NCI-H1436 treated with DMSO at 0.1 percent for 48 hours (cell line): Measurements from ENCODE around the gene FOXRED2.
A peak's percentile ranks its signal among the peaks of the same experiment; 100 is the strongest.
"Not testable (repeated sequence)": the region's sequence is repeated elsewhere in the genome, so short reads cannot be mapped to it uniquely, and the experiment has no call there.

Experiments
- DNase-seq: peaks from one replicate; lab custom pipeline; 2025; lab: John Stamatoyannopoulos, UW

The FOXRED2 gene

GRCh38 chr22:36469094-36469710, 37.6 kb downstream of the FOXRED2 start:
- no peak for DNase-seq

DNA sequence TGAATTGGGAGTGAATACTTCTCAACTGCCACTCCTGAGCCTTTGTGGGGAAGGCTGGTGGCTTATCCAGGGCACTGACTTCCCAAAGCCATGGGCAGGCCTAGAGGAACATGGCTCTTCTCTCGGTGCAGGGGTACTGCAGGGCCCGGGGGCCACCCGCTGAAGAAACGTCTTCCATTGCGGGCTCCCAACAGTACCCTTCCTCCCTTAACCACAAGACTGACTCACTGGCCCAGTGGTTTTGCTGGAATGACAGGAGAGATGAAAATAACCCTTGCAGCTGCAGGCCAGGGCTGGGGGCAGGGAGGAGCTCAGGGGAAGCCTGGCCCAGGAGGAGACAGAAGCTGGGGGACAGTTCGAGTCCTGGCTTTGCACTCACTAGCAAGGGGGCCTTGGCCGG, 38.9 kb downstream of the FOXRED2 start:
- no peak for DNase-seq

- DNase-seq = no peak
Observed at GRCh38 chr22:36467042-36467810, 39.6 kb downstream of the FOXRED2 start.

- no peak for DNase-seq
Observed at GRCh38 chr22:36466258-36466657, 40.6 kb downstream of the FOXRED2 start.

GRCh38 chr22:36465232-36466021, 41.4 kb downstream of the FOXRED2 start:
- no peak for DNase-seq

GRCh38 chr22:36464715-36465231, 42.1 kb downstream of the FOXRED2 start:
- DNase-seq = no peak

- no peak for DNase-seq
Observed at GRCh38 chr22:36463783-36464184, 43.1 kb downstream of the FOXRED2 start.

GRCh38 chr22:36461665-36462649, 44.9 kb downstream of the FOXRED2 start:
- DNase-seq = peak; percentile 30

DNA sequence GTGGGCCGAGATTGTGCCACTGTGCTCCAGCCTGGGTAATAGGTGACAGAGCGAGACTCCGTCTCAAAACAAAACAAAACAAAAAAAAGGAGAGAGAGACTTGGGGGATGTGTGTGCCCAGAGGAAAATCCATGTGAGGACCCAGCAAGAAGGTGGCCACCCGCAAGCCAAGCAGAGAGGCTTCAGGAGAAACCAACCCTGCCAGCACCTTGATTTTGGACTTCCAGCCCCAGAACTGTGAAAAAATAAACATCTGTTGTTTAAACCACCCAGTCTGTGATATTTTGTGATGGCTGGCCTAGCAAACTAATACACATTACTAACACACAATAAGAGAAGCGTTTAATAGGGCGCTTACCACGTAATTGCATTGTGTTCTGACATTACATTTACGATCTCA, 46.6 kb downstream of the FOXRED2 start:
- DNase-seq = no peak

GRCh38 chr22:36457688-36458450, 49.0 kb downstream of the FOXRED2 start:
- no peak for DNase-seq

GRCh38 chr22:36456464-36456845, 50.4 kb downstream of the FOXRED2 start:
- no peak for DNase-seq

GRCh38 chr22:36455571-36456463, 51.0 kb downstream of the FOXRED2 start:
- no peak for DNase-seq

DNA sequence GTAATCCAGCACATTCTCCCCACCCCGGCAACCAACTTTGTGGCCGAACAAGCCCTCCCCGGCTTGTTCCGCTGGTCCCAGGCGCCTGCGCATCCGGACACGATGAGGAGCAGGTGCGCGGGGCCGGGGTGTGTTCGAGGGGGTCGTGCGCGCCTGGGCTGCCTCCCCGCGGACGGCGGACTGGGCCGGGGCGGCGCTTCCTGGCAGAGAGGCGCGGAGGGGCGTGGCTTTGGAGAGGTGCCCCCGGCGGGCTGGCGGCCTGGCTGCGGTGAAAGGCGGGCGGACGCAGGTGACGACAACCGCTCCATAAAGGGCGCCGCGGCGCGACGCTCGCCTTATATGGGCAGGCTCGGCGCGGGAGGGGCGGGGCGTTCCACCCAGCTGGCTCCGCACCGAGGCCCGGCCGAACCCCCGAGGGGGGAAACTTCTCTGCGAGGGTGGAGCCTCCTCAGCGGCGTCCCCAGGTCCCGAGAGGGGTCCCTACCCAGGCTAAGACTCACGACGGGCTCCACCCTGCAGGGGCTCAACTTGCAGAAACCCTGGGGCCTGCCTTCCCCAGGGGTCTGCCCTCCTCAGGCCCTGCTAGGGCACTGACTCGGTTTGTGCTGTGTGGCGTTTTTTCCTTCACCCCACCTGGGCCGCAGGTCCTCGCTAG, 51.8 kb downstream of the FOXRED2 start:
- peak; percentile 79 for DNase-seq

DNA sequence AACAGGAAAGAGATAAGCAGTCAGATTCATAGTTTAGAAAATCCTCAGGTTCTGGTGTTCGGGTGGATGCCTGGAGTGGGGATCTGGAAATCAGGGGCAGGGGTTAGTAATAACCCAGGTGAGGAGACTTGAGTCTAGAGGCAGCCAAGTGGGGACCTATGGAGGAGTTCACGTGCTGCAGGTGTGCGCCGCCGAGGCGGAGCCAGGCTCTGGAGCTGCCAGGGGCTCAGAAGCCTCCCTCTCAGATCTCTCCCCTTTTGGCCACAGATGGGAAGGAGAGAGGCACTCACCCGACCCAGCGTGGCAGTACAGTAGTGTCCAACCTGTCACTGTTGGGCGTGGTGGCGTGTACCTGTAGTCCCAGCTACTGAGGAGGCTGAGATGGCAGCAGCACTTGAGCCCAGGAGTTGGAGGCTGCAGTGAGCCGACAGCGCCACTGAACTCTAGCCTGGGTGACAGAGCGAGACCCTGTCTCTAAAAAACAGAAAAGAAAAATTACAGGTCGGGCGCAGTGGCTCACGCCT, 52.9 kb downstream of the FOXRED2 start:
- no peak for DNase-seq

DNA sequence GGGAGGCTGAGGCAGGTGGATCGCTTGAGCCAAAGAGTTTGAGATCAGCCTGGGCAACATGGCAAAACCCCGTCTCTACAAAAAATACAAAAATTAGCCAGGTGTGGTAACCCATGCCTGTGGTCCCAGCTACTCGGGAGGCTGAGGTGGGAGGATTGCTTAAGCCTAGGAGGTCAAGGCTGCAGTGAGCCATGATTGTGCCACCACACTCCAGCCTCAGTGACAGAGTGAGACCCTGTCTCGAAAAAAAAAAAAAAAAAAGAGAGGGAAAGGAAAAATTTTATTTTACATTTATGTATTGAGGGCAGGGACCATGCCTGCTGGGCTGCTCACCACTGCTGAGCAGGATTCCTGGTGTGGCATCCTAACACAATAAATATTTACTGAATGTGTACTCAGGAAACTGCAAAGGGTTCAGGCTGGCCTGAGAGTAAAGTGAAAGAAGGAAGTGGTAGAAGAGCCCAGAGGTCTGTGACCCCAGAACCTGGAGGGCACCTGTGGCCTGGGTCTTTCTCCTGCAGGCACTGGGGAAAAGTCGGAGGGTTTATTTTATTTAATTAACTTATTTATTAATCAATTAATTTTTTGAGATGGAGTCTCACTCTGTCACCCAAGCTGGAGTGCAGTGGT, 53.7 kb downstream of the FOXRED2 start:
- DNase-seq = not testable (repeated sequence)

DNA sequence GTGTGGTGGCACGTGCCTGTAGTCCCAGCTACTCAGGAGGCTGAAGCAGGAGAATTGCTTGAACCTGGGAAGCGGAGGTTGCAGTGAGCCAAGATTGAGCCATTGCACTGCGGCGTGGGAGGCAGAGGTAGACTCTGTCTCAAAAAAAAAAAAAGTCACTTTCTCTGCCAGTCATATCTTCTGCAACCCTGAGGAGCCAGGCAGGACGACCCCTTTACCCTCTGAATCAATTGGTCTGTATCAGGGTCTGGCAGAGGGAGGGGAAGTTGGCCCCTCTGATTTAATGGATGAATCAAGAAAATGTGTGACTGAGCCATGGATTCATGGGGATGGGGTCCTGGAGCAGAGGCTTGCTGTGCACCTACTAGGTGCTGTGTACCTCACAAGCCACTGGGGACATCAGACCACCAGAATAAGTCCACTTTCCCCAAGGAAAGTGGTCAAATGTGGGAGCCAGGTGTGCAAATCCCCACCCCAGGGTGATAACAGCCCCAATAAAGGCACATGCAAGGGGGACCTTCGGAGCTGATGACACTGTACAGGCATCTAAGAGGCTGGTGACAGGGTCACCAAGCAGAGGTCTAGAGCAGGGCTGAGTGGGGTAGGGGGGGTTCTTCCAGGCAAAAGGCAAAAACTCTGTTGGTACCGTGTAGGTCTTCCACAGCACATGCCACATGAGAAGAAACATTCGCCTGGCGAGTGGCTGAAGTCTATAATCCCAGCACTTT, 54.4 kb downstream of the FOXRED2 start:
- no peak for DNase-seq

DNA sequence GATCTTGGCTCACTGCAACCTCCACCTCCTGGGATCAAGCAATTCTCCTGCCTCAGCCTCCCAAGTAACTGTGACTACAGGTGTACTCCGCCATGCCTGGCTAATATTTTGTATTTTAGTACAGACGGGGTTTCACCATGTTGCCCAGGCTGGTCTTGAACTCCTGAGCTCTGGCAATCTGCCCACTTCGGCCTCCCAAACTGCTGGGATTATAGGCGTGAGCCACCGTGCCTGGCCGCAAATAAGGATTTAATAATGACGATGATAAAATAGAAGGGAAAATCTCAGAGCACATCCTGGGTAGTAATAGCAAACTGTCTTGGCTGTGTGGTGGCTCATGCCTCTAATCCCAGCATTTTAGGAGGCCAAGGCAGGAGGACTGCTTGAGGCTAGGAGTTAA, 55.9 kb downstream of the FOXRED2 start:
- DNase-seq = not testable (repeated sequence)
